IMR-90 (cell line): ENCODE data around the gene MRFAP1L1. TPM values are rescaled to one million over a fixed set of nuclear protein-coding genes. Genes with fewer than 3 reads are reported as not detected.
A peak's percentile ranks its signal among the peaks of the same experiment; 100 is the strongest.

Source experiments
- ATAC-seq: fragments of 200-7000 bp; cut with Tn5 transposase; 2 replicates; pipeline ENCODE4 v1.9.1; 2020; ENCODE audit warnings: low read depth, mild to moderate bottlenecking, moderate library complexity
- Bru-seq: library from RNA; stranded (reverse); fragments of 400-500 nt; gene quantifications from one replicate; lab custom pipeline; 2021; lab: Mats Ljungman, UMichigan
- BruChase-seq, 2 experiments: library from RNA; stranded (reverse); fragments of 400-500 nt; gene quantifications; one replicate each; lab custom pipeline; 2021; lab: Mats Ljungman, UMichigan
- BruUV-seq: library from RNA; stranded (reverse); fragments of 400-500 nt; replicated peaks from 2 replicates; lab custom pipeline; 2021; lab: Mats Ljungman, UMichigan
- CTCF ChIA-PET: fragments of 300-600 bp; formaldehyde crosslinking; extraction: SDS; loops from one replicate; lab custom pipeline; 2021; ENCODE audit warnings: antibody characterized with exemption; lab: Yijun Ruan, JAX
- POLR2A ChIA-PET: fragments of 300-600 bp; sonication (Branson Sonifier 250); formaldehyde crosslinking; loops from one replicate; lab custom pipeline; 2022; ENCODE audit warnings: antibody characterized with exemption; ENCODE audit not compliant: unreplicated experiment; lab: Charles Lee
- DNase-seq: peaks from one replicate; pipeline ENCODE4 v3.0.0; 2013
- H2AFZ ChIP-seq: replicated peaks from 2 replicates; pipeline ENCODE3; 2013; ENCODE audit warnings: low read length, mild to moderate bottlenecking; ENCODE audit not compliant: poor library complexity
- H2AK5ac ChIP-seq: 2 replicates; pipeline ENCODE4 v1.6.1; 2013; ENCODE audit warnings: low read depth, low read length, inconsistent platforms
- H2AK9ac ChIP-seq: replicated peaks from 2 replicates; pipeline ENCODE3; 2013; ENCODE audit warnings: mild to moderate bottlenecking, low read depth, low read length, moderate library complexity; ENCODE audit not compliant: poor library complexity
- H2BK120ac ChIP-seq: 2 replicates; pipeline ENCODE4 v1.6.1; 2013; ENCODE audit warnings: low read depth, low read length, inconsistent platforms
- H2BK15ac ChIP-seq: 3 replicates; pipeline ENCODE4 v1.6.1; 2013; ENCODE audit warnings: low read depth, low read length, inconsistent platforms
- H2BK20ac ChIP-seq: 2 replicates; pipeline ENCODE4 v1.6.1; 2013; ENCODE audit warnings: low read depth, mild to moderate bottlenecking, inconsistent platforms, low read length, moderate library complexity
- H2BK5ac ChIP-seq: 2 replicates; pipeline ENCODE4 v1.6.1; 2013; ENCODE audit warnings: mild to moderate bottlenecking, low read depth, low read length, inconsistent platforms; ENCODE audit not compliant: poor library complexity, severe bottlenecking
- H3K14ac ChIP-seq: replicated peaks from 2 replicates; pipeline ENCODE4 v1.6.1; 2013; ENCODE audit warnings: low read depth, low read length, inconsistent platforms
- H3K18ac ChIP-seq: 2 replicates; pipeline ENCODE4 v1.6.1; 2013; ENCODE audit warnings: low read depth, low read length, control low read depth
- H3K23ac ChIP-seq: 2 replicates; pipeline ENCODE4 v1.6.1; 2013; ENCODE audit warnings: low read depth, low read length, inconsistent platforms
- H3K27ac ChIP-seq: 2 replicates; pipeline ENCODE4 v1.5.1; 2013; ENCODE audit warnings: mild to moderate bottlenecking, control low read depth, low read length; ENCODE audit not compliant: insufficient read depth
- H3K27me3 ChIP-seq: 2 replicates; pipeline ENCODE4 v1.6.1; 2013; ENCODE audit warnings: low read length; ENCODE audit not compliant: control insufficient read depth, insufficient read depth
- H3K36me3 ChIP-seq: 2 replicates; pipeline ENCODE4 v1.6.1; 2013; ENCODE audit warnings: low read length, mixed read lengths; ENCODE audit not compliant: control insufficient read depth, insufficient read depth
- H3K4ac ChIP-seq: 2 replicates; pipeline ENCODE4 v1.6.1; 2013; ENCODE audit warnings: low read depth, low read length, inconsistent platforms
- H3K4me1 ChIP-seq: 2 replicates; pipeline ENCODE4 v1.6.1; 2013; ENCODE audit warnings: low read length, mixed read lengths; ENCODE audit not compliant: control insufficient read depth, insufficient read depth
- H3K4me2 ChIP-seq: 2 replicates; pipeline ENCODE4 v1.6.1; 2013; ENCODE audit warnings: low read depth, mild to moderate bottlenecking, control low read depth, low read length, moderate library complexity
- H3K4me3 ChIP-seq: 2 replicates; pipeline ENCODE4 v1.5.1; 2013; ENCODE audit warnings: low read depth, mild to moderate bottlenecking, control low read depth, low read length, moderate library complexity; ENCODE audit not compliant: insufficient read depth
- H3K56ac ChIP-seq: 2 replicates; pipeline ENCODE4 v1.6.1; 2013; ENCODE audit warnings: low read length, inconsistent platforms; ENCODE audit not compliant: insufficient read depth; ENCODE audit errors: extremely low read depth
- H3K79me1 ChIP-seq, 2 experiments: 2 replicates each; pipeline ENCODE4 v1.6.1; 2013; ENCODE audit warnings: low read length in 2 of 2, inconsistent platforms in 1 of 2, low read depth in 1 of 2
- H3K9ac ChIP-seq: 2 replicates; pipeline ENCODE4 v1.6.1; 2013; ENCODE audit warnings: low read depth, low read length, control low read depth
- H3K9me1 ChIP-seq: 2 replicates; pipeline ENCODE4 v1.6.1; 2013; ENCODE audit warnings: low read length, inconsistent platforms; ENCODE audit not compliant: insufficient read depth
- H3K9me3 ChIP-seq: 2 replicates; pipeline ENCODE4 v1.6.1; 2013; ENCODE audit warnings: low read length; ENCODE audit not compliant: control insufficient read depth, insufficient read depth
- H4K20me1 ChIP-seq: 2 replicates; pipeline ENCODE4 v1.6.1; 2013; ENCODE audit warnings: low read length, inconsistent platforms; ENCODE audit not compliant: insufficient read depth
- H4K5ac ChIP-seq: 2 replicates; pipeline ENCODE4 v1.6.1; 2013; ENCODE audit warnings: mild to moderate bottlenecking, low read depth, low read length, control low read depth
- H4K8ac ChIP-seq, 2 experiments: 2 replicates each; pipeline ENCODE4 v1.6.1; 2013; ENCODE audit warnings: low read depth in 2 of 2, low read length in 2 of 2, control low read depth in 1 of 2, inconsistent platforms in 1 of 2
- H4K91ac ChIP-seq: 2 replicates; pipeline ENCODE4 v1.6.1; 2013; ENCODE audit warnings: low read depth, low read length, inconsistent platforms; ENCODE audit not compliant: insufficient read depth
- CHD1 ChIP-seq: IDR thresholded peaks from 2 replicates; pipeline ENCODE4 v1.6.1; 2012; ENCODE audit warnings: low read depth, low read length, improper control_type of control experiment
- FOS ChIP-seq: fragments of 150-350 bp; IDR thresholded peaks from 2 replicates; pipeline ENCODE4 v1.6.1; 2016; ENCODE audit warnings: low read depth, low read length
- MAFK ChIP-seq: IDR thresholded peaks from 2 replicates; pipeline ENCODE4 v1.6.1; 2012; ENCODE audit warnings: low read depth, low read length, improper control_type of control experiment
- MXI1 ChIP-seq: IDR thresholded peaks from 2 replicates; pipeline ENCODE4 v1.6.1; 2012; ENCODE audit warnings: low read depth, mild to moderate bottlenecking, low read length, moderate library complexity, borderline replicate concordance
- POLR2A ChIP-seq: IDR thresholded peaks from 2 replicates; pipeline ENCODE4 v1.6.1; 2012; ENCODE audit warnings: mild to moderate bottlenecking, low read depth, low read length
- RCOR1 ChIP-seq: IDR thresholded peaks from 2 replicates; pipeline ENCODE4 v1.6.1; 2012; ENCODE audit warnings: mild to moderate bottlenecking, low read length, improper control_type of control experiment; ENCODE audit not compliant: insufficient replicate concordance
- RFX5 ChIP-seq: IDR thresholded peaks from 2 replicates; pipeline ENCODE4 v1.8.0; 2012; ENCODE audit warnings: low read depth, mild to moderate bottlenecking, low read length, moderate library complexity
- WGBS, 2 experiments: methylation state at CpG; one replicate each; pipeline versions ENCODE4 v1.1.5 to v1.1.7; 2013; ENCODE audit warnings: missing lambda C conversion rate in 2 of 2; ENCODE audit not compliant: insufficient read length in 1 of 2; ENCODE audit errors: extremely low coverage in 2 of 2; 5-methylcytosine and 5-hydroxymethylcytosine counted together
- dilution Hi-C: fragments of 300-500 bp; cut with HindIII; formaldehyde crosslinking; loops from one replicate; pipeline ENCODE4 v1.14.3; 2018; ENCODE audit warnings: low sequenced_read_pairs; ENCODE audit not compliant: unreplicated experiment
- in situ Hi-C: fragments of 300-500 bp; cut with MboI; formaldehyde crosslinking; loops from 3 replicates; pipeline ENCODE4 v1.14.3; 2019; ENCODE audit warnings: low sequenced_read_pairs, inconsistent platforms, mixed read lengths
- intact Hi-C: fragments of 100-400 bp; cut with micrococcal nuclease; formaldehyde crosslinking; loops from 2 replicates; pipeline ENCODE4 v1.10.0; 2022
- long read RNA-seq: library from polyadenylated mRNA; unstranded; transcript quantifications from one replicate; pipeline ENCODE4 v2.0.0, GENCODE V29; 2021; ENCODE audit not compliant: unreplicated experiment
- polyA plus RNA-seq, 3 experiments: library from polyadenylated mRNA; depleted of rRNA; stranded (reverse); fragments of >200 nt; gene quantifications; 2 replicates each; pipeline ENCODE4 v1.2.3, GENCODE V29; 2012; ENCODE audit warnings: low replicate concordance in 1 of 3
- total RNA-seq: library from RNA; depleted of rRNA; stranded (reverse); fragments of >200 nt; gene quantifications from 2 replicates; pipeline ENCODE4 v1.2.3, GENCODE V29; 2012; rRNA removed
- TF ChIP-seq, protein P1 (sequence below): fragments of 150-350 bp; IDR thresholded peaks from 2 replicates; pipeline ENCODE4 v1.6.1; 2017; ENCODE audit warnings: mild to moderate bottlenecking, antibody characterized with exemption, low read length, low read depth
- TF ChIP-seq, protein P2 (sequence below): fragments of 150-350 bp; IDR thresholded peaks from 2 replicates; pipeline ENCODE4 v1.6.1; 2016; ENCODE audit warnings: low read depth, mild to moderate bottlenecking, low read length, moderate library complexity, borderline replicate concordance
- TF ChIP-seq, protein P3 (sequence below): conservative IDR thresholded peaks from 2 replicates; pipeline ENCODE4 v1.5.1; 2012; ENCODE audit warnings: mild to moderate bottlenecking, low read depth, low read length, improper control_type of control experiment

MRFAP1L1 gene
- total RNA-seq, result 31.7 and 64.2 TPM in 2 replicates
- 41.7 and 47.0 TPM in 2 replicates for polyA plus RNA-seq (2012; rRNA removed)
- 21.2 and 35.5 TPM in 2 replicates for polyA plus RNA-seq (2012; cell fraction: cytosol; rRNA removed)
- polyA plus RNA-seq (2012; cell fraction: nucleus; rRNA removed; ENCODE audit: low replicate concordance), result 7.2 and 19.4 TPM in 2 replicates
- percentile 93 among the genes with signal in this experiment for Bru-seq, nascent RNA
- percentile 95 among the genes with signal in this experiment for BruChase-seq, experiment 1, labeled RNA remaining after a 6-hour chase
- BruChase-seq, experiment 2, labeled RNA remaining after a 2-hour chase, result percentile 98 among the genes with signal in this experiment
- long read RNA-seq, transcript MRFAP1L1-202 (1 exons, 2,127 nt), result minor isoform, 8 of 49 reads
- long read RNA-seq, transcript MRFAP1L1-201 (2 exons, 1,593 nt), result major isoform, 37 of 49 reads
- long read RNA-seq, partial matches to known transcripts, result 0 of 49 reads
- long read RNA-seq, other reads (novel, unspliced or antisense), result 4 of 49 reads

DNA sequence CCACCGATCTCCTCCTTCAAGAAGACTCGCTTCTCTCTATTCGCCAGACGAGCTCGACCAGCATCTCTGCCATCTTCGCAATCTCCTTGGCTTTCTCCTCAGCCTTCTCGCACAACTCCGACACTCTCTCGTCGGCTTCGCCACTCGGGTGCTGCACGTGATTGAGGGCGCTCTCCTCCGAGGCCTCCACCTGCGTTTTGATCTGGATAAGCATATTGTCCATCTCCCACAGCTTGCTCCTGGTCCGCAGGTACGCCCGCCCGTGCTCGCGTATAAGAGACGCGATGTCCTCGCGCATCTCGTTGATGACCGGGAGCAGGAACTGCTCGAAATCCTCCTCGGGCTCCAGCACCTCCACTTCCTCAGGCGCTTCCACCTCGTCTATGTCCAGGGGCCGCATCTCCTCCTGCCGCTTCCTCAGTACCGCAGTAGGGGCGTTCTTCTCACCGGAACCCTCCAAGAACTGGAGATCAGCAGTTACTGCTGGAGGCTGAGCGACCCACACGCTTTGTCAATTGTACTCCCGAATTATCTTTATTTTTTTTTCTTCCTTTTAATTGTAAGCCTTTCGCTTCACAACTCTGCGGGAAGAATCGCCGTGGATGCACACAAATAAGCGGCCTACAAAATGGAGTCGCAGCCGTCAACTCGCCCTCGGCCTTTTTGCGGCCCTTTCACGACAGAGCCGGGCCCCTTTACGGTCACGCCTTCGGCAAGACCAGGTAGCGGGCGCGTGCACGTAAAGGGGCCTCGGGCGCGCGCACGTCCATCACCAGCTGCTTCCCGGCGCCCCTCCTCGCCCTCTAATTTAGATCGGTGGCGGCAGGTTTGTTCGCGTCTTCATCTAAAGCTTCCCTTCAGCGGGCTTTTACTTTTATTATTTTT lies at the start of gene MRFAP1L1:
Gene MRFAP1L1 (minus strand): TSS at position 636 of the 885 bp plus-strand sequence. CDS start 236 bp downstream, at position 400.
- peaks cover 30 to 52% of the 10 kb centered on the region in 2 experiments for H3K79me1 ChIP-seq
- H3K14ac ChIP-seq, result peak within 1 kb of the TSS; percentile 90
- peak within 1 kb of the TSS; percentile 85 for H3K9ac ChIP-seq
- intact Hi-C loops (loop anchor here (2.0 kb wide), 2 partner anchors 17 to 69 kb away; partner anchors contain the start of genes MRFAP1 and S100P), in situ Hi-C loops (no loop called here), dilution Hi-C loops (no loop called here)
- peaks cover 2% of the 10 kb centered on the region for H3K4me1 ChIP-seq
- H4K8ac ChIP-seq, result peak within 1 kb of the TSS; percentile 96 to 98
- H3K18ac ChIP-seq, result peak within 1 kb of the TSS; percentile 43
- H4K20me1 ChIP-seq, result peaks cover 15% of the 10 kb centered on the region; the same call in 1 of the 2 replicates
- H3K9me3 ChIP-seq, result no peaks in the 10 kb centered on the region
- CTCF ChIA-PET, result interaction anchor here (0.7 to 1.4 kb wide), 4 partner anchors 8 to 393 kb away, joined by 3 to 4 read pairs (median 4); no protein-coding TSS in a partner anchor
- H3K4ac ChIP-seq, result peak within 1 kb of the TSS; percentile 89
- peak within 1 kb of the TSS; percentile 88 for H3K56ac ChIP-seq
- H3K4me2 ChIP-seq, result peak within 1 kb of the TSS; percentile 96
- H4K91ac ChIP-seq, result peak within 1 kb of the TSS; percentile 75
- POLR2A ChIA-PET, result no interaction called here
- no peaks in the 10 kb centered on the region for H3K27me3 ChIP-seq
- peaks cover 5% of the 10 kb centered on the region for H3K36me3 ChIP-seq
- TSS peak; percentile 93 for BruUV-seq
- peak within 1 kb of the TSS; percentile 78 for H3K27ac ChIP-seq
- H2BK20ac ChIP-seq, result no peak within 1 kb of the TSS
- peak within 1 kb of the TSS; percentile 77 for H2AK5ac ChIP-seq
- H3K9me1 ChIP-seq, result peaks cover 15% of the 10 kb centered on the region
- peak within 1 kb of the TSS; percentile 94 for H2AFZ ChIP-seq
- H2BK120ac ChIP-seq, result peak within 1 kb of the TSS; percentile 53; the same call in 1 of the 2 replicates
- peak within 1 kb of the TSS; percentile 85 for H3K4me3 ChIP-seq
- H4K5ac ChIP-seq, result peak within 1 kb of the TSS; percentile 89
- WGBS, 2 experiments, result 1% methylated on average over 37 of the region's 72 CpGs; no CpG with 5 or more reads in 1 of the 2 experiments
- peak within 1 kb of the TSS; percentile 89 for H3K23ac ChIP-seq
- peak within 1 kb of the TSS; percentile 61 for H2BK5ac ChIP-seq
- no peak within 1 kb of the TSS for H2BK15ac ChIP-seq
- ATAC-seq, result peak; percentile 93
- H2AK9ac ChIP-seq, result peak within 1 kb of the TSS; percentile 60
- DNase-seq, result peak; percentile 97
- TF ChIP-seq MAFK (no peak), RFX5 (no peak), CHD1 (0 out of 2 replicates have a peak, but pooled peaks have one; percentile 56), MXI1 (peak; percentile 42; the same call in 1 of the 2 replicates), FOS (no peak), POLR2A (peak; percentile 59; the same call in 1 of the 2 replicates), RCOR1 (no peak)
- TF ChIP-seq, protein P1, sequence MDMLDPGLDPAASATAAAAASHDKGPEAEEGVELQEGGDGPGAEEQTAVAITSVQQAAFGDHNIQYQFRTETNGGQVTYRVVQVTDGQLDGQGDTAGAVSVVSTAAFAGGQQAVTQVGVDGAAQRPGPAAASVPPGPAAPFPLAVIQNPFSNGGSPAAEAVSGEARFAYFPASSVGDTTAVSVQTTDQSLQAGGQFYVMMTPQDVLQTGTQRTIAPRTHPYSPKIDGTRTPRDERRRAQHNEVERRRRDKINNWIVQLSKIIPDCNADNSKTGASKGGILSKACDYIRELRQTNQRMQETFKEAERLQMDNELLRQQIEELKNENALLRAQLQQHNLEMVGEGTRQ, result peak; percentile 55; the same call in 1 of the 2 replicates
- TF ChIP-seq, protein P2, sequence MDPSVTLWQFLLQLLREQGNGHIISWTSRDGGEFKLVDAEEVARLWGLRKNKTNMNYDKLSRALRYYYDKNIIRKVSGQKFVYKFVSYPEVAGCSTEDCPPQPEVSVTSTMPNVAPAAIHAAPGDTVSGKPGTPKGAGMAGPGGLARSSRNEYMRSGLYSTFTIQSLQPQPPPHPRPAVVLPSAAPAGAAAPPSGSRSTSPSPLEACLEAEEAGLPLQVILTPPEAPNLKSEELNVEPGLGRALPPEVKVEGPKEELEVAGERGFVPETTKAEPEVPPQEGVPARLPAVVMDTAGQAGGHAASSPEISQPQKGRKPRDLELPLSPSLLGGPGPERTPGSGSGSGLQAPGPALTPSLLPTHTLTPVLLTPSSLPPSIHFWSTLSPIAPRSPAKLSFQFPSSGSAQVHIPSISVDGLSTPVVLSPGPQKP, result no peak
- TF ChIP-seq, protein P3, sequence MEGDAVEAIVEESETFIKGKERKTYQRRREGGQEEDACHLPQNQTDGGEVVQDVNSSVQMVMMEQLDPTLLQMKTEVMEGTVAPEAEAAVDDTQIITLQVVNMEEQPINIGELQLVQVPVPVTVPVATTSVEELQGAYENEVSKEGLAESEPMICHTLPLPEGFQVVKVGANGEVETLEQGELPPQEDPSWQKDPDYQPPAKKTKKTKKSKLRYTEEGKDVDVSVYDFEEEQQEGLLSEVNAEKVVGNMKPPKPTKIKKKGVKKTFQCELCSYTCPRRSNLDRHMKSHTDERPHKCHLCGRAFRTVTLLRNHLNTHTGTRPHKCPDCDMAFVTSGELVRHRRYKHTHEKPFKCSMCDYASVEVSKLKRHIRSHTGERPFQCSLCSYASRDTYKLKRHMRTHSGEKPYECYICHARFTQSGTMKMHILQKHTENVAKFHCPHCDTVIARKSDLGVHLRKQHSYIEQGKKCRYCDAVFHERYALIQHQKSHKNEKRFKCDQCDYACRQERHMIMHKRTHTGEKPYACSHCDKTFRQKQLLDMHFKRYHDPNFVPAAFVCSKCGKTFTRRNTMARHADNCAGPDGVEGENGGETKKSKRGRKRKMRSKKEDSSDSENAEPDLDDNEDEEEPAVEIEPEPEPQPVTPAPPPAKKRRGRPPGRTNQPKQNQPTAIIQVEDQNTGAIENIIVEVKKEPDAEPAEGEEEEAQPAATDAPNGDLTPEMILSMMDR, result no peak; the same call in 1 of the 2 replicates
